SU-DHL-6 (cell line): Measurements from ENCODE around the gene SPSB1.

ENCODE experiments used
- H2AFZ ChIP-seq: fragments of 200-600 bp; sonication (generic); 2 replicates; pipeline ENCODE4 v1.6.1; 2014; ENCODE audit warnings: low read depth, mild to moderate bottlenecking, moderate library complexity, mixed read lengths, antibody characterized with exemption, low read length; ENCODE audit not compliant: severe bottlenecking
- H3F3A ChIP-seq: fragments of 200-600 bp; shearing (Covaris generic); 2 replicates; pipeline ENCODE4 v1.6.0; 2016; ENCODE audit warnings: antibody characterized with exemption, mild to moderate bottlenecking; ENCODE audit not compliant: insufficient read depth
- H3K27ac ChIP-seq: fragments of 200-600 bp; sonication (generic); 2 replicates; pipeline ENCODE4 v1.5.1; 2016; ENCODE audit warnings: low read depth, mild to moderate bottlenecking, low read length, moderate library complexity, mixed read lengths
- H3K27me3 ChIP-seq: fragments of 200-600 bp; sonication (generic), shearing (Covaris generic); 2 replicates; pipeline ENCODE4 v1.6.0; 2014; ENCODE audit warnings: mild to moderate bottlenecking, low read length
- H3K36me3 ChIP-seq: fragments of 200-600 bp; sonication (generic); 2 replicates; pipeline ENCODE4 v1.6.1; 2014; ENCODE audit warnings: mild to moderate bottlenecking, low read length, mixed read lengths
- H3K4me2 ChIP-seq: fragments of 300-600, 200-600 bp; shearing (Covaris generic), sonication (generic); 2 replicates; pipeline ENCODE4 v1.6.0; 2014; ENCODE audit warnings: low read length, low read depth, mild to moderate bottlenecking; ENCODE audit not compliant: poor library complexity, severe bottlenecking
- H3K4me3 ChIP-seq: fragments of 200-600 bp; sonication (generic); 2 replicates; pipeline ENCODE4 v1.5.1; 2014; ENCODE audit warnings: antibody characterized with exemption, low read length, mild to moderate bottlenecking, mixed read lengths; ENCODE audit not compliant: insufficient read depth, poor library complexity, severe bottlenecking
- H3K79me2 ChIP-seq: fragments of 200-600 bp; sonication (generic); 2 replicates; pipeline ENCODE4 v1.6.1; 2014; ENCODE audit warnings: mild to moderate bottlenecking, low read length, moderate library complexity; ENCODE audit not compliant: insufficient read depth
- H3K9ac ChIP-seq: fragments of 200-600 bp; sonication (generic); 2 replicates; pipeline ENCODE4 v1.7.0; 2014; ENCODE audit warnings: mild to moderate bottlenecking, low read length
- H3K9me2 ChIP-seq: fragments of 200-600 bp; sonication (generic); replicated peaks from 2 replicates; pipeline ENCODE4 v1.6.1; 2014; ENCODE audit warnings: low read length; ENCODE audit not compliant: insufficient read depth
- H3K9me3 ChIP-seq: fragments of 200-600 bp; sonication (generic); 2 replicates; pipeline ENCODE4 v1.6.1; 2014; ENCODE audit warnings: low read length, mixed read lengths; ENCODE audit not compliant: insufficient read depth
- H4K20me1 ChIP-seq: fragments of 200-600 bp; sonication (generic); 2 replicates; pipeline ENCODE4 v1.6.1; 2014; ENCODE audit warnings: low read depth, mild to moderate bottlenecking, antibody characterized with exemption, low read length, moderate library complexity, mixed read lengths
- EZH2phosphoT487 ChIP-seq: fragments of 200-600 bp; sonication (generic), shearing (Covaris generic); conservative IDR thresholded peaks from 2 replicates; pipeline ENCODE4 v1.6.1; 2018; ENCODE audit warnings: mild to moderate bottlenecking, antibody characterized with exemption, low read length, moderate library complexity, mixed read lengths
- TF ChIP-seq, protein P1 (sequence below): fragments of 200-600 bp; sonication (generic); IDR thresholded peaks from one replicate; pipeline ENCODE4 v1.5.1; 2017; ENCODE audit warnings: antibody characterized with exemption, mild to moderate bottlenecking, low read length, moderate library complexity; ENCODE audit not compliant: insufficient read depth, poor library complexity, severe bottlenecking

Gene SPSB1

DNA sequence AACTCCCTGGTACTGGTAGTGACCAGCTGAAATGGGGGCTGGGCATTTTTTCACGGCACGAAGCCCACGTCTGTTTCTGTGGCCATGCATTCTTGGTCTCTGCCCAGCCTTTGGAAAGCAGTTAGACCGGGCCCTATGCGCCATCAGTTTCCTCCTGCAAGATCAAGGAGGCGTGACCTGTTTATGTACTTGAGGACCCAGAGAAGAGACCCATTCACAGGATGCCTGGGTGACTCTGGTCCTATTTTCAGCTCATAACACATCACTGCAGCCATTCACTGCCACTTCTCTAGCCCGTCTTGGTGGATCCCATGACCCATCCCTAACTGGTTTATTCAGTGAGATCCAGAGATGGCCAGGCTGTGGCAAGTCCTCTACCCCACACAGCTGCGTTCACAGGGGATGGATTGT is 70.4 kb downstream of the SPSB1 start:
- Histone ChIP-seq H3K9me3 (no peaks in the 10 kb centered on the region), H4K20me1 (no peaks in the 10 kb centered on the region), H3K79me2 (no peaks in the 10 kb centered on the region), H3K36me3 (no peaks in the 10 kb centered on the region), H3K9me2 (no peaks in the 10 kb centered on the region), H3K27ac (no peak overlapping the region), H3K27me3 (no peaks in the 10 kb centered on the region), H3K9ac (no peak overlapping the region), H3K4me2 (no peak overlapping the region), H3F3A (no peaks in the 10 kb centered on the region), H2AFZ (no peak overlapping the region), H3K4me3 (no peak overlapping the region)
- TF ChIP-seq EZH2phosphoT487, result no peak
- TF ChIP-seq, protein P1, sequence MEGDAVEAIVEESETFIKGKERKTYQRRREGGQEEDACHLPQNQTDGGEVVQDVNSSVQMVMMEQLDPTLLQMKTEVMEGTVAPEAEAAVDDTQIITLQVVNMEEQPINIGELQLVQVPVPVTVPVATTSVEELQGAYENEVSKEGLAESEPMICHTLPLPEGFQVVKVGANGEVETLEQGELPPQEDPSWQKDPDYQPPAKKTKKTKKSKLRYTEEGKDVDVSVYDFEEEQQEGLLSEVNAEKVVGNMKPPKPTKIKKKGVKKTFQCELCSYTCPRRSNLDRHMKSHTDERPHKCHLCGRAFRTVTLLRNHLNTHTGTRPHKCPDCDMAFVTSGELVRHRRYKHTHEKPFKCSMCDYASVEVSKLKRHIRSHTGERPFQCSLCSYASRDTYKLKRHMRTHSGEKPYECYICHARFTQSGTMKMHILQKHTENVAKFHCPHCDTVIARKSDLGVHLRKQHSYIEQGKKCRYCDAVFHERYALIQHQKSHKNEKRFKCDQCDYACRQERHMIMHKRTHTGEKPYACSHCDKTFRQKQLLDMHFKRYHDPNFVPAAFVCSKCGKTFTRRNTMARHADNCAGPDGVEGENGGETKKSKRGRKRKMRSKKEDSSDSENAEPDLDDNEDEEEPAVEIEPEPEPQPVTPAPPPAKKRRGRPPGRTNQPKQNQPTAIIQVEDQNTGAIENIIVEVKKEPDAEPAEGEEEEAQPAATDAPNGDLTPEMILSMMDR, result no peak

- Histone ChIP-seq H3K27me3 (no peaks in the 10 kb centered on the region), H3K4me2 (no peak overlapping the region), H3F3A (no peaks in the 10 kb centered on the region)
These were observed 73.6 kb downstream of the SPSB1 start for GRCh38 chr1:9366298-9366697.

DNA sequence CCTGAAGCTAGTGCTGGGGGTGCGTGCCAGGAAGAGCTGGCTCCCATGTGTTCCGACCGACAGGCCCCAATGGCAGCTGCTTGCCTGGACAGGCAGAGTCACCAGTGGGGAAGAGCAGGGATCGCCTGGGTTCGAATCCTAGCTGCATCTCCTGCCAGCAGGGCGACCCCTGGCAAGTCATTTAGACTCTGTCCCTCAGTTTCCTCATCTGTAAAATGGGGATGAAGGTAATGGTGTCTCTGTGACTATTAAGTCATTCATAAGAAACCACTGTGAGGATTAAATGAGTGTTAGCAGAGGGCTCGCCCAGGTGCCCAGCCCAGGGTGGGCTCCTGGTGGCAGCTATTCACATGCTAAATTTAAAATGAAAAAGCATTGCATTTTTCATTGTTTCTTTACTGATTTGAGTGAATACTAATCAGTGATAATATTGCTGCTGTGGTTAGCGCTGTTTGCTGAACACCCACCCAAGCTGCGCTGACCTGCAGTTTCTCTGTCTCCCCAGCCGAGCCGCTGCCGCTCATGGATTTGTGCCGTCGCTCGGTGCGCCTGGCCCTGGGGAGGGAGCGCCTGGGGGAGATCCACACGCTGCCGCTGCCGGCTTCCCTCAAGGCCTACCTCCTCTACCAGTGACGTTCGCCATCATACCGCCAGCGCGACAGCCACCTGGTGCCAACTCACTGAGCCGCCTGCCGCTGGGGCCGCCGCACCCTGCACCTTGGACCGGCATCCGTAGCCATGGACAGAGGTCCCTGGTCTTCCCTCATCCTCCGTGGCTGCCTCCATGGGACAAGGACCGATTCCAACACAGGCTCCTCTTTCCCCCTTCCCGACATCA is 74.5 kb downstream of the SPSB1 start:
- H3K4me3 ChIP-seq, result no peak overlapping the region
- no peak overlapping the region for H3K4me2 ChIP-seq
- no peak overlapping the region for H3K27ac ChIP-seq
- no peaks in the 10 kb centered on the region for H3K27me3 ChIP-seq
- H3K9ac ChIP-seq, result no peak overlapping the region
- H3K9me3 ChIP-seq, result no peaks in the 10 kb centered on the region
- no peaks in the 10 kb centered on the region for H3K79me2 ChIP-seq
- no peaks in the 10 kb centered on the region for H4K20me1 ChIP-seq
- no peaks in the 10 kb centered on the region for H3K36me3 ChIP-seq
- no peaks in the 10 kb centered on the region for H3F3A ChIP-seq
- H3K9me2 ChIP-seq, result no peaks in the 10 kb centered on the region
- TF ChIP-seq, protein P1, result no peak
- TF ChIP-seq EZH2phosphoT487, result no peak
- no peak overlapping the region for H2AFZ ChIP-seq

More at GRCh38 chr1:9366298-9366697, 73.6 kb downstream of the SPSB1 start:
- H3K9me3 ChIP-seq, result no peaks in the 10 kb centered on the region
- no peaks in the 10 kb centered on the region for H3K36me3 ChIP-seq
- no peak overlapping the region for H3K27ac ChIP-seq
- no peaks in the 10 kb centered on the region for H4K20me1 ChIP-seq
- no peak overlapping the region for H3K9ac ChIP-seq
- TF ChIP-seq, protein P1, result no peak
- no peak for TF ChIP-seq EZH2phosphoT487
- H3K79me2 ChIP-seq, result no peaks in the 10 kb centered on the region
- H3K4me3 ChIP-seq, result no peak overlapping the region
- no peaks in the 10 kb centered on the region for H3K9me2 ChIP-seq
- H2AFZ ChIP-seq, result no peak overlapping the region
